ENCODE measurements around the gene INO80.
"Not testable (repeated sequence)": the region's sequence is repeated elsewhere in the genome, so short reads cannot be mapped to it uniquely, and the experiment has no call there.

Gene INO80

GRCh38 chr15:41116116-41116961 is at the start of gene INO80:
Gene INO80, minus strand, starts transcription at chr15:41116280. Its CDS starts 19,970 bp downstream, at chr15:41096310.
- DNase-seq = peak; percentile 96

- DNase-seq = no peak
Measured at GRCh38 chr15:41161736-41162135, 45.7 kb upstream of the INO80 start.

DNA sequence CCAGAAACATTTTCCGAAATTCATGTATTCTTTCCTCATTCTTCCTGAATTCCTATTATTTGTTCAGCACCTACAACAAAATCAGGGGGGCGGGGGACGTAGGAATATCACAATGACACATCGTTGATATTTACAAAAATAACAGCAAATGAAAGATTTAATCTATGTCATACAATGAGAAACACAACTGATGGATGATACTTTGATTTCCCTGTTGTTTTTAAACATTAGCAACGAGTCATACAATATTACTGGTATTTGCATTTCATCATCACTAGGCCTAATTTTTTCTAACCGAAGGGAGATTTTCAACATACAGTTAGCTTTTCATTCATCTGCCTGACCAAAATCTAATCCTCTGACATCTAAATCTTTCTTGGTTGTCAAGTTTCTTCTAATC is 45.3 kb upstream of the INO80 start:
- no peak for DNase-seq

- no peak for DNase-seq
Measured at GRCh38 chr15:41160639-41161315, 44.7 kb upstream of the INO80 start.

DNA sequence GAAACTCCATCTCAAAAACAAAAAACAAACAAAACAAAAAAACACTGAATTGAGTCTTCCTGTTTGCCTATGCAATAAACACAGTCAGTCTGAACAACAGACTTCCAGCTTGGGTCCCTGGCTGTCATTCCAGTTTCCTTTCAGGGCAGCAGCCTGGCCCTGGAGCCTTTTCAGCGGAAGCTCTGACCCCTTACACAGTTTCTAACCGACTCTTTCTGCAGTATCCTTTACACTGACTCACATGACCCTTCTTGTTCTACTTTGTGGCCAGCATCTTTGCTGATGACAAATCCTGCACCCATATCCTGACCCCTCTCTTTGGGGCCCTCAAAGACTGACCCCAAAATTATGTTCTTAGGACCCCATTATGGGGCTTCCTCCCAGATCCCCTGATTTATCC is 38.3 kb upstream of the INO80 start:
- DNase-seq = no peak

DNA sequence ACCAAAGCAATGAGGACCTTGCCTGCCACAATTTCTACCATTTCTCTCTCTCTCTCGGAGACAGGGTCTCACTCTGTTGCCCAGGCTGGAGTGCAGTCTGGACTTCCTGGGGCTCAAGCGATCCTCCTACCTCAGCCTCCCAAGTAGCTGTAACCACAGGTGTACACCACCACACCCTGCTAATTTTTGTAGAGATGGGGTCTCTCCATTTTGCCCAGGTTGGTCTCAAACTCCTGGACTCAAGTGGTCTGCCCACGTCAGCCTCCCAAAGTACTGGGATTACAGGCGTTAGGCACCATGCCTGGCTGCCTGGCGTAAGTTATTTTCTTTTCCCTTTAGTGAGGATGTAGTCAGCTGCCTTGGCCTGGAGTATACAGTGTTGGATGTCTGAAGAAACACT is 37.7 kb upstream of the INO80 start:
- DNase-seq = no peak

GRCh38 chr15:41151451-41152005 is 35.4 kb upstream of the INO80 start:
- no peak for DNase-seq

GRCh38 chr15:41150279-41150678 is 34.2 kb upstream of the INO80 start:
- DNase-seq = no peak

DNA sequence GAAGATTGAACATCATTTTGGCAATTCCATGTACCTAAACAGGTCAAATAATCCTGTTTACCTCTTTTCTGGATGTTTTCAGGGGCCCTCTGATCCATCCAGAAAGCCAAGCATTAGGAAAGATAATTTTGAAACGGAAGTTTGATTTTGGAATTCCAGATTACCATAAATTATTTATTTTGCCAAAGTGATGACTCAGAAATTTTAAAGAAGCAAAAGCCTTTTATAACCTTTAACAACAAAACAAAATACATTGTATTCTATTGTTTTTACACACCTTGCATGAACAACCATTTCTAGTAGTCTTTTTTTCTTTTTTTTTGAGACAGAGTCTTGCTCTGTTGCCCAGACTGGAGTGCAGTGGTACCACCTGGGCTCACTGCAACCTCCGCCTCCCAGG is 32.0 kb upstream of the INO80 start:
- no peak for DNase-seq

GRCh38 chr15:41139619-41140018 is 23.5 kb upstream of the INO80 start:
- no peak for DNase-seq

GRCh38 chr15:41139112-41139511 is 23.0 kb upstream of the INO80 start:
- DNase-seq = not testable (repeated sequence)

- not testable (repeated sequence) for DNase-seq
Measured at GRCh38 chr15:41135580-41135979, 19.5 kb upstream of the INO80 start.

GRCh38 chr15:41133454-41133853 is 17.4 kb upstream of the INO80 start:
- DNase-seq = no peak

DNA sequence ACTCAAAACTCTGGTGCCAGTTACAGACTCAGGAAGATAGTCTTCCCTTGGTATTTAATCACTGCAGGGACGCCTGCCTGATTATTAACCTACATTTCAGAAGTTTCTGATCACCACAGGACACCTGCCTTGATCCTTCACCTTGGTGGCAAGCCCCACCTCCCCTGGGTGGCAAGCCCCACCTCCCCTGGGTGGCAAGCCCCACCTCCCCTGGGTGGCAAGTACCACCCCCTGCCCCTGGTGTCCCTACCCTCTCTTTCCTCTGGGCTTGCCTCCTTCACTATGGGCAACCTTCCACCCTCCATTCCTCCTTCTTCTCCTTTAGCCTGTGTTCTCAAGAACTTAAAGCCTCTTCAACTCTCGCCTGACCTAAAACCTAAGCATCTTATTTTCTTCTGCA is 16.0 kb upstream of the INO80 start:
- DNase-seq = not testable (repeated sequence)

DNA sequence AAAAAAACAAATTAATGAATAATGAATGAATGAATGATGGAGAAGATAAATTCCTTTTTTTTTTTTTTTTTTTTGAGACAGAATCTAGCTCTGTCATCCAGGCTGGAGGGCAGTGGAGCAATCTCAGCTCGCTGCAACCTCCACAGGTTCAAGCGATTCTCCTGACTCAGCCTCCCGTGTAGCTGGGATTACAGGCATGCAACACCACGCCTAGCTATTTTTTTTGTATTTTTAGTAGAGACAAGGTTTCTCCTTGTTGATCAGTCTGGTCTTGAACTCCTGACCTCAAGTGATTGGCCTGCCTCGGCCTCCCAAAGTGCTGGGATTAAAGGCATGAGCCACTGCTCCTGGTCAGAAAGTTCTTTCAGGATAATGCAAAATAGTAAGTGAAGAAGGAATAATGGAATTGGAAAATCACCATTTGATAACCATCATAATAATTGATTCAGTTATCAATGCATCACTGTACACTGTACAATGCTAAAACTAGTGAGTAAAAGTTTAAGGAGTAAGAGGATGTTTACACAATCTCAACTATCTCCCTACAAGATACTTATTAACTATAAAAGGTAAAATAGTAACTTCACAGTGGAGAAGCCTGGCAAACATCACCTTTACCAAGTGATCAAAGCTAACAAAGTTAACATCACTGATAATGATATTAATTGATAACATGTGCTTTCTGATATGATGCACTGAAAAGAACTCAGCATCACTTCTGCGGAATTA is 12.3 kb upstream of the INO80 start:
- no peak for DNase-seq

- no peak for DNase-seq
Measured at GRCh38 chr15:41125931-41126642, 10.0 kb upstream of the INO80 start.

- no peak for DNase-seq
Measured at GRCh38 chr15:41125063-41125669, 9.1 kb upstream of the INO80 start.

GRCh38 chr15:41124058-41124457 is 8.0 kb upstream of the INO80 start:
- DNase-seq = no peak

- no peak for DNase-seq
Measured at GRCh38 chr15:41122849-41123248, 6.8 kb upstream of the INO80 start.

GRCh38 chr15:41121951-41122350 is 5.9 kb upstream of the INO80 start:
- no peak for DNase-seq

- no peak for DNase-seq
Measured at GRCh38 chr15:41116962-41117252, 827 bp upstream of the INO80 start.

- DNase-seq = peak; percentile 44
Measured at GRCh38 chr15:41115652-41116115, 396 bp downstream of the INO80 start.
